ENCODE results near the gene POLR2A. TPM values are rescaled to one million over a fixed set of nuclear protein-coding genes. Genes with fewer than 3 reads are reported as not detected.

POLR2A gene
- total and polyA plus RNA-seq, 2 of the 13 experiments (the other 11 are each of a cell fraction or from before 2014, with no cell fraction given), result 17.8 to 18.3 TPM

- TF ChIP-seq SNAPC4 (CRISPR knock-in tag; IDR thresholded peaks at IDR 0.05) (peak; percentile 73; the same call in 1 of the 2 replicates), MTERF4 (CRISPR knock-in tag; IDR thresholded peaks at IDR 0.05) (no peak), CAMTA2 (CRISPR knock-in tag; IDR thresholded peaks at IDR 0.05; ENCODE audit: borderline replicate concordance) (0 out of 2 replicates have a peak, but pooled peaks have one; percentile 52), ARID5B (CRISPR knock-in tag; IDR thresholded peaks at IDR 0.05) (peak; percentile 36; the same call in 1 of the 2 replicates), TAF15 (IDR thresholded peaks at IDR 0.05; ENCODE audit: low read depth, low read length, poor library complexity, severe bottlenecking) (no peak), SMAD1 (CRISPR knock-in tag; IDR thresholded peaks at IDR 0.05; ENCODE audit: borderline replicate concordance, low read depth) (0 out of 2 replicates have a peak, but pooled peaks have one; percentile 40), MTA3 (CRISPR knock-in tag; IDR thresholded peaks at IDR 0.05) (no peak), THAP7 (CRISPR knock-in tag; IDR thresholded peaks at IDR 0.05) (no peak), MLLT10 (CRISPR knock-in tag; IDR thresholded peaks at IDR 0.05) (no peak), TFDP1 (CRISPR knock-in tag; IDR thresholded peaks at IDR 0.05; ENCODE audit: borderline replicate concordance) (peak; percentile 51; the same call in 1 of the 2 replicates), TARDBP (CRISPR knock-in tag; IDR thresholded peaks at IDR 0.05) (no peak), CREBL2 (CRISPR knock-in tag; IDR thresholded peaks at IDR 0.05; ENCODE audit: borderline replicate concordance) (no peak), ZMYM2 (CRISPR knock-in tag; IDR thresholded peaks at IDR 0.05) (no peak)
Observed at GRCh38 chr17:7483255-7484066, 705 bp upstream of the POLR2A start (continued).

All from HepG2 (cell line).